HG03066 (cell line): Measurements from ENCODE around the gene TEAD3.

ENCODE experiments used
- ATAC-seq: cut with Tn5 transposase; IDR thresholded peaks from one replicate; pipeline ENCODE4 v1.9.1; 2021; ENCODE audit warnings: low read depth; ENCODE audit not compliant: unreplicated experiment

The TEAD3 gene

DNA sequence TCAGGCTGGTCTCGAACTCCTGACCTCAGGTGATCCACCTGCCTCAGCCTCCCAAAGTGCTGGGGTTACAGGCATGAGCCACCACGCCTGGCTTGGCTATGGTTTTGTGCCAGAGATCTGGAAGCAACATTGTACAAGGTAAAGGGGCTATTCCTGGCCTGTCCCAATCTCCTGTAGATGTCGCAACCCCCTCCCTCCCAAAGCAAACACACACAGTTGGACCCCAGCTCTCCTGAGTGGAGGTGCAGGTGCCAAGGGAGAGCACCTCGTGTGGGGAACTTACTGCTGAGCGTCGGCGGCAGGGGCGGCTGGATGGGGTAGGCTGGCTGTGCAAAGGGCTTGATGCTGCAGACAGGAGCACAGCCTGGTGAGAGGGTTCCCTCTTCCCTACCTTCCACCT lies 19.9 kb downstream of the TEAD3 start:
- no peak for ATAC-seq

DNA sequence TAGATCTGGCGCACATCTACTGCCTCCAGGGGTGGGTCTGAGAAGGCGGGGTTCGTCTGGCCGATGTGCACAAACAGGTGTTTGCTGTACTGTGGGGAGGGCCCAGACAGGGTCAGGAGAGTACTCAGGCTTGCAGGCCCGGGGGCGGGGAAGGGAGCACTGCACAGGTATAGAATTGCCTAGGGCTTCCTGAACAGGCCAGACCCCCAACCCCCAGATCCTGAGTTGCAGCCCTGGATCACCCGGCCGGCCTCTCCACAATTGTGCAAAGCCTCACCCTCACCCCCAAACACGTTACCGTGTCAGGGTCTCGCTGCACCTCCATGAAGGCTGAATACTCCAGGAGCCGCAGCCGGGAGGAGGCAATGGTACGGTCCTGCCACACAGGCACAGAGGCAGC lies 20.9 kb downstream of the TEAD3 start:
- no peak for ATAC-seq

DNA sequence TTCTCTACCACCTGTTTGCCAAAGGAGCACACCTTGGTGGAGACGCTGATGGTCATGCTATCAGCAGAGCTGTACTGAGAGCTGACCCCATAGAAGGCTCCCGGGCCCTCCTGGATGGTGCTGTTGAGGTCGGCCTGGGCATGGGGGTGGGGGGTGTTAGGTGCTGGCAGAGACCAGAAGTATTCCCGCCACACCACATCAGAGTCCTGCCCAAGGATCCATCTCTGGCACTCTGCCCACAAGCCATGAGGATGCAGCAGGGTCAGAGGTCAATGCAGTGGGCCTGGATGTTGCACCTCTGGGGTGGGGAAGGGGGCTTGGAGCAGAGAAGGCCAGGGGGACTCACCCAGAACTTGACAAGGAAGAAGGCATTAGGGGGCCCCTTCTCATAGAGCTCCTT lies 21.3 kb downstream of the TEAD3 start:
- ATAC-seq: no peak

DNA sequence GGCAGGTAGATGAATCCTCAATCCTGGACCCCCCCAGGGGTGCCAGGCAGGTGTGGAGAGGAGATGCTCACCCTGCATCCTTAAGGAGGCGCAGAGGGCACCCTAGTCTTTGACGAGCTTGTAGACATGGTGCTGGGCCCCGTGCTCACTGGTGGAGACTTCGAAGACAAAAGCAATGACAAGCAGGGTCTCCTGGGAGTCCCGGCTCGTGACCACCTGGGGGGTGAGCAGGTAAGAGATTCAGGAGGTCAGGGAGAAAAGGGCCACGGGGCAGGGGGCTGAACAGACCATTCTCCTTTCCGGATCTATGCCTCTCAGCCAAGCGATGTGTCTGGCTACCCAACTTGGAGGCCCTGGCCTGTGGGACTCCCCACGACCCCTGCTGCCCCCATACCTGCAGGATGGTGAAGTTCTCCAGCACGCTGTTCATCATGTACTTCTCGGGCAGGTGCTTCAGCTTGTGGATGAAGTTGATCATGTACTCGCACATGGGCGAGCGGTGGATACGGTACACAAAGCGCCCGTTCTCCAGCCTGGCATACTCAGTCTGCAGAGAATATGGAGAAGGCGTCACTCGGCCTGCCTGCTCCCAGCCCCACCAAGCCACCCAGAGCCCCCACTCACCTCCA lies 21.8 kb downstream of the TEAD3 start:
- no peak for ATAC-seq

DNA sequence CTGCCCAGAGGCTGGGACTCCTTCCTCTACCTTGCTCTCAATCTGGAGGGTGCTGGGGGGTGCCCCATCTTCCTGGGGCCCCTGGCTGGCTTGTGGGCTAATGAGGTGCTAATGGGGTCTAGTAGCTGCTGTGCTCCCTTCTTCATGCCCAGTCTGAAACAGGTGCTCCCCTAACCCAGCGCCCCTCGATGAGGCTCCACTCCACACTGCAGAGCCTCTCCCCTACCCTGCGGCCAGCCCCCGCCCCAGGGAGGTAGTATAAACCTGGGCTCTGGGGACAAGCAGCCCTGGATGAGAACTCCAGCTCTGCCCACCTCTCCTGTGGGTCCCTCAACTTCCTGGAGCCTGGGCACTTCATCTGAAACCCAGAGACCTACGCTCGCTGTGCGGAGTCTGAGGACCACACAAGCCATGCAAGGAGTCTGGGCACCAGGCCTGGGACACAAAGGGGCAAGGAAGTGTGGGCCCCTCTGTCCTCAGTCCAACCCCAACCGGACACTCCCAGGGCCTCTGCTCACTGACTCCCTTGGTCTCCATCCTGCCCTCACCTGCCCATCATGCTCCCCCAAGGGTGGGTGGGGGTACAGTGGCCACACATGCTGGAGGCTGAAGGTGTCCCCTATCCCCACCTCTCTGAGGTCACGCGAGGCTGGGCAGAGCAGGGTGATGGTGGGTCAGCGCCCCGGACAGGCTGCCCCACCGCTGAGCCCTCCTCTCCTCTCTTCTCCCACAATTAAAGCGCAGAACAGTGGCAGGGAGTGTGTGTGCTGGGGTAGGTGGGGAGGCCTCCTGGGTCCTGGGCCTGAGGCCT lies 22.5 kb downstream of the TEAD3 start:
- no peak for ATAC-seq

DNA sequence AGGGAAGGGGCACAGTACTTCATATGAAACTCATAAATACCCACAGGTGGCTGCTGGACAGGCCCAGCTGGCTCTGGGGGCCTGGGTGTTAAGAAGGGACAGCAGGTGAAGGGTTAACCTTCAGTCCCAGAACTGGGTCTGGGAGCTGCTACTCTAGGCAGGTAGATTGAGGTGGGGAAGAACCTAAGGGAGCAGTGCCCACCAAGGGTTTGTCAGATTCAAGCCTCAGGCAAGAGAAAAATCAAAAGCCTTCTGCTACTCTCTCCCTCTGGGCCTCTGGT lies 23.1 kb downstream of the TEAD3 start:
- no peak for ATAC-seq

DNA sequence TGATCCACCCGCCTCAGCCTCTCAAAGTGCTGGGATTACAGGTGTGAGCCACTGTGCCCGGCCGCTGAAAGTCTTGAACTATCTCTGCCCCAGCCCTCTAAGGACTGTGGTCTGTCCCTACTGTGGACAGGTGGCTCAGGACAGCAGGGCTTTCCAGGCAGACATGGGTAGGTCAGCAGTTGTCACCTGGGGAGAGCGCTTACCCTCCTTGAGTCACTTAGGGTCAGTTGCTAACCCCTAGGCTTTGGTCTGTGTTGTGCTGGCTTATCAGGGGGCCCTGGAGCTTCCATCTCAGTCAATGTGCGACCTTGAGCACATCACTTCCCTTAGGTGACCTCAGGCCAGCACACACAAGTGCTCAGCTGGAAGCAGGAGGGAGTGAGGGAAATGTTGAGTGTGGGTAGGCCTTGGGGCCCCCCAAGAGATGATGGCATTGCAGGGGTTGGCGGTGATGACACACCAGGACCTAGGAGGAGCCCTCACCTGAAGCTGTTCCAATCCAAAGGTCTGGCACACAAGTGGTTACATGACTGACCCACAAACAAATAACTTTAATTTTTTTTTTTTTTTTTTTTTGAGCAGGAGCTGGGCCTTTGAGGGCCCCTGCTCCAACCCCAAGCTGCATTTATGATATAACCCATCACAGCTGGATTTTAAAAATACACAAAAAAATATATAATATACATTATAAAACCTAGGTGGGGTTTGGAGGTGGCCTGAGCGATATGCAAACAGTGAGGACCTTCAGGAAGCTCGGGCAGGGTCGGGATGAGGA lies 23.6 kb downstream of the TEAD3 start:
- no peak for ATAC-seq

DNA sequence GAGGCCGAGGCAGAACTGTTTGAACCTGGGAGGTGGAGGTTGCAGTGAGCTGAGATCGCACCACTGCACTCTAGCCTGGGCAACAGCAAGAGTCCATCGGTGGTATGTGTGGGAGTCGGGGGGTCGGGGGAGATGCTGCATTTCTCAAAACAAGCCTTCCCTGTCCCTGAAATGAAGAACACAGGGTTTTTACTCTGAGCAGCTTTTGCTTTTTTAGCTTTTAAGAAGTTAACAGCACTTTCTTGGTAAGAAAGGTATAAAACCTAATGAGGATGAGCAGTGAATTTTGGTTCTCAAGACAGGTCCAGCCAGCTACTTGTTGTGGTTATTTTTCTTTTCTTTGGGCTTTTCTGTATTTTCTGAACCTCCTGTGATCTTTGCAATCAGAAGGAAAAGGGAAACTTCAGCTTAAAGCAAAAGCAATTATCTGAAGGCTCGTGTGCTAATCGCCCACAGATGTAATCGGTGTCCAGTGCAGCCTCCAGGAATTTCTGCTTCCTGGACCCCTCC lies 25.0 kb downstream of the TEAD3 start:
- no peak for ATAC-seq

DNA sequence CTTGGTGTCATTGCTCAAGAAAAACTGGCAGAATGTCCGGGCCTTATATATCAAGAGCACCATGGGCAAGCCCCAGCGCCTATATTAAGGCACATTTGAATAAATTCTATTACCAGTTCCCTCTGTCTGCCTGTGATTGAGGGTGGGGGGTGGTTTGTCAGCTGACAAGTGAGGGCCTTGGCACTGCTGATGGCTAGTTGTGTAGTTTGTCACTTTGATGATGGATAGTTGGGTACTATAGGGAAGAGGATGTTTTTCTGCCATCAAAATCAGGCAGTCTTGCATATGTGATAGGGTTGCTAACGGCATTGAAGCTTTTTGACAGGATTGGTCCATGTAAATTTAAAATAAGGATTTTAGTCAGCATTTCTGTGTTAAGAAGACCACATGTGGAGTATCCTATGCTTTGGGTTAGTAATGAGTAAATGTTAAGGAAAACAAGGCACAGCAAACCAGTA lies 26.2 kb downstream of the TEAD3 start:
- no peak for ATAC-seq

DNA sequence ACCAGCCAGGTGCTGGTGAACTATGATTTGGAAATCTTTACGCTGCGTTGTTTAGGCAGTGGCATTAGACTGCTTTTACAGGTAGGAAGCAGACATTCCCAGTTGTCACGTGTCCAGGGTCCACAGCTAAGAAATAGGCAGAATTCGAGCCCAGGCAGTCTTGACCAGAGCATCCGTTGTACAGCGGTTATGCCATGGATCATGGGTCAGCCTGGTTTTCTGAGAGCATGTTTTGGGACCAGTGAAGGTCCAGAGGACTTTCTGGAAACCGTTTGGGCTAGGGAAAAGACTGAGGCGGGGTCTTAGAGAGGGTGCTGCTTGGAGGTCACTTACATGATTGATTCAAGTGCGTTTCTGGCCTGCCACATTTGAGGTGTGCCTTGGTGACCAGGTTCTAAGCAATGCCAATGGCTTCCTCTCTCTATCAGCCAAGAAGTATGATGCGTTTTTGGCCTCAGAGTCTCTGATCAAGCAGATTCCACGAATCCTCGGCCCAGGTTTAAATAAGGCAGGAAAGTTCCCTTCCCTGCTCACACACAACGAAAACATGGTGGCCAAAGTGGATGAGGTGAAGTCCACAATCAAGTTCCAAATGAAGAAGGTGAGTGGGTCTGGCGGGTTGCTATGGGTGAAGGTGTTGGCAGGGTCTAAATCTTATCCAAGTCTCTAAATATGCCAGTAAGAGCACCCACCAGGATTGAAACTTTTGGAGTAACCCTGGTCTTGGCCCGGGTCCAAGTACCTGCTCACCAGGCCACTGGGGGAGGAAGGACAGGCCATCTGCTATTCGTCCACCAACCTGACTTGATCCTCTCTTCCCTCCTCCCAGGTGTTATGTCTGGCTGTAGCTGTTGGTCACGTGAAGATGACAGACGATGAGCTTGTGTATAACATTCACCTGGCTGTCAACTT lies 26.9 kb downstream of the TEAD3 start:
- ATAC-seq: no peak

DNA sequence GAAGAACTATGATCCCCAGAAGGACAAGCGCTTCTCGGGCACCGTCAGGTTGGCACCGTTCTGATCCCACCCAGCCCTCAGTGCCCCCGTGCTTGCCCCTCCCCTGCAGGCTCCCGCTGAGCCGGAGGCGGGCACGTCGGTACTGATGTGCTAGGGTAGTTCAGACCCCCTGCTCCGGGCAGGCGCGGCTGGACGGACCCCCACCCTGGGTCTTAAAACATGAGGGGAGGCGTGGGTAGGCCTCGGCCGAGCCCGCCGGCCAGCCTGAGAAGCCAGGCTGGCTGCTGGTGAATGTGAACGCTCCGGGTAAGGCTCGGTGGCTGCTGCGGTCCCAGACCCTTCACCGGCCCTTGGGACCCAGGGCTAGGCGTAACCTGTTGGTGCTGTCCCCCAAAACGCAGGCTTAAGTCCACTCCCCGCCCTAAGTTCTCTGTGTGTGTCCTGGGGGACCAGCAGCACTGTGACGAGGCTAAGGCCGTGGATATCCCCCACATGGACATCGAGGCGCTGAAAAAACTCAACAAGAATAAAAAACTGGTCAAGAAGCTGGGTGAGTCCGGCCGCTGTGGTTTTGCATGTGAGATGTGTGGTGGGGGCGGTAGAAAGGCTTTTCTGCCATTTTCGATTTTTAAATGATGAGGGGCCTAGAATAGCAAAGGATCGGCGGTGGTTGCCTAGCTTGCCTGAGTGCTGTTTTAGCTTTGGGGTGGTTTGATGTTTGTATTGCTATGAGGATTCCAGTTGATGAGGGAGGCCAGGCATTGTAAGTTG lies 27.7 kb downstream of the TEAD3 start:
- ATAC-seq: no peak

DNA sequence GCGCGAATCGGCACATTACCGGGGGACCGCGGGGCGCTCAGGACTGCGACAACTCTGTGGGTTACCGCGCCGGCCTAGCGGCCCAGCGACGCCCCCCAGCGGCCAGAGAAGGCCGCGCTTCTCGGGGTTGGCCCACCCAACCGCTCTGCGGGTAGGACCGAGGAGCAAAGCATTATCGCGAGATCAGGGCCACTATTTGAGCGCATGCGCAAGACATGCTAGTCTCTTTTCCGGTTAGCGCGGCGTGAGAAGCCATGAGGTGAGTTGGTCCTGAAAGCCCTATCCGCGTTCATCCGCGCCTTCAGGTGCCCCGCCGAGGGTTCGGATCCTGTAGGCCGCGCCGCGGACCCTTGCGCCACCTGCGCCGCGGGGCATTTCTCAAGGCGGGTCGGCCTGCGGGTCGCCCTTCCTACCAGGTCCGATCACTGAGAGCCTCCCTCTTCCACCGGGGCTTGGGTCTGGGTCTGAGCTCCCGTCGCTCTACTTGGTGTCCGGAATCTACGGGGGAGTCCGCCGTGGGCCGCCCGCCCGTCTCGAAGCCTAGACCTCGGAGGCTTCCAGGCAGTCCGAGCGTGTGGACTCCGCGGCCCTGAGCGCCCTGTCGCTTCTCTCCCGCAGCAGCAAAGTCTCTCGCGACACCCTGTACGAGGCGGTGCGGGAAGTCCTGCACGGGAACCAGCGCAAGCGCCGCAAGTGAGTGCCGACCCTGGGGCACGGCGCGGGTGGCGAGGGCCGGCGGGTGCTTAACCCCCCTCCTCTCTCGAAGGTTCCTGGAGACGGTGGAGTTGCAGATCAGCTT lies 28.5 kb downstream of the TEAD3 start, which contains the start of gene RPL10A:
RPL10A (plus strand) TSS at position 221 of the 799 bp plus-strand sequence; CDS start at position 255, 34 bp downstream.
- ATAC-seq: peak; percentile 72

DNA sequence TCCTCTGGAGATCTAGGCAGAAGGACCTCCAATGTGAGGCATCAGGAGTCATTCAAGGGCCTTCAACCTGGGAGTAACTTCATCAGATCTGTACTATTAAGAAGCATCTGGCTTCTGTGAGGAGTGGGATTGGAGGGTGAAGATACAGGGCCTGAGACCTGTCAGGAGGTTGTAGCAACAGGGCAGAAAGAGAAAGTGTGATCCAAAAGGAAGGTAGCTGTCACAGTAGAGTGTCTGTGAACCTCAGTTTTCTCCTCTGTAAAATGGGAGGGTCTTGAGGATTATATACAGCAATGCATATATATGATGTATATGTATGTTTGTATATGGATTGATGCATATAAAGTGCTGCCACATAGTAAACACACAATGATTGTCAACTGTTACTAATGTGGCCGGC lies 31.2 kb downstream of the TEAD3 start:
- no peak for ATAC-seq

DNA sequence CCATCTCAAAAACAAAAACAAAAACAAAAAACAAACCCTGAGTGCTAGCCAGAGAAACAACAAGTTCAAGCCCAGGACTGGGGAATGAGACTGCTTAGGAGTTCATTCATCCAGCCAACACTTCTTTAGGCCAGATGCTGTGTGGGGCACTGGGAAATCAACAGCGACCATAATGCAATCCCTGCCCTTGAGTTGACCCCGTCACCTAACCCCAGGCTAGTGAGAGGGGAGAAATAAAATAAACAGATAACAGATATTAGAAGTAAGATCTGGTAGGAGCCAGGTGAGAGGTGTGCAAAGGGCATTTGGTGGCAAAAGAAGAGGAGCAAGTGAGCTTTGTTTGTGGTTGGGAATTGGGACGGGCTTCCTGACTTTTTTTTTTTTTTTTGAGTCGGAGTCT lies 33.6 kb downstream of the TEAD3 start:
- ATAC-seq: no peak

DNA sequence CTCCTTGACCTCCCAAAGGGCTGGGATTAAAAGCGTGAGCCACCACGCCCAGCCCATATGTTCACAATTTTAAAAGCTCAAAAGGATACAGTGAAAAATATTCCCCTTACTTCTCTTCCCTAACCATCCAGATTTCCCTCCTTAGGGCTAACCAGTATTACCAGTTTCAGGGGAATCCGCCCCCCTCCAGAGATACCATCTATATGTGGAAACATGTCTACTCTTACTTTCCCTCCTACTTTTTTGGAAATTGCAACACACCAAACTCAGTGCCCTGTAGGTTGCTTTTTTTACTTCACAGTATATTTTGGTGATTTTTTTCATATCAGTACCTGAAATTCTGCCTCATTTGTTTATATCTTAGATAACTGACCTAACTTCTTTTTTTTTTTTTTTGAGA lies 35.6 kb downstream of the TEAD3 start:
- no peak for ATAC-seq

DNA sequence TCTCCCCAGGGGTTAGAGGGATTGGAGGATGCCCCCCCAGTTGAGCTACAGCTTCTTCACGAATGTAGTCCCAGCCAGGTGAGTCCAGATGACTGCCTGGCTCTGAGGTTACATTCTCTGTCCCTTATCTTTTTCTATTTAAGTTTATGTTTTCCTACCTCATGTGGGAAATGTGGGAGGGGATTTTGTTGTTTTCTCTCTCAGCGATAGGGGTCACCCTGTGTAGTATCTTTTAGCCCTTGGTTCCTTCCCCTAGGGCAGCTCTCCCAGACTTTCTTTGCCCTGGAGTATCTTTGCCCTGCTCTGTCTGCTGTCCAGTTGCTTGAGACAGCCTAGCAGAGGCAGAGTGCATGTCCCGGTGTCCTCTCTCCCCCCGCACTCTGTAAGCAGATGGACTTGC lies 39.0 kb downstream of the TEAD3 start:
- no peak for ATAC-seq

DNA sequence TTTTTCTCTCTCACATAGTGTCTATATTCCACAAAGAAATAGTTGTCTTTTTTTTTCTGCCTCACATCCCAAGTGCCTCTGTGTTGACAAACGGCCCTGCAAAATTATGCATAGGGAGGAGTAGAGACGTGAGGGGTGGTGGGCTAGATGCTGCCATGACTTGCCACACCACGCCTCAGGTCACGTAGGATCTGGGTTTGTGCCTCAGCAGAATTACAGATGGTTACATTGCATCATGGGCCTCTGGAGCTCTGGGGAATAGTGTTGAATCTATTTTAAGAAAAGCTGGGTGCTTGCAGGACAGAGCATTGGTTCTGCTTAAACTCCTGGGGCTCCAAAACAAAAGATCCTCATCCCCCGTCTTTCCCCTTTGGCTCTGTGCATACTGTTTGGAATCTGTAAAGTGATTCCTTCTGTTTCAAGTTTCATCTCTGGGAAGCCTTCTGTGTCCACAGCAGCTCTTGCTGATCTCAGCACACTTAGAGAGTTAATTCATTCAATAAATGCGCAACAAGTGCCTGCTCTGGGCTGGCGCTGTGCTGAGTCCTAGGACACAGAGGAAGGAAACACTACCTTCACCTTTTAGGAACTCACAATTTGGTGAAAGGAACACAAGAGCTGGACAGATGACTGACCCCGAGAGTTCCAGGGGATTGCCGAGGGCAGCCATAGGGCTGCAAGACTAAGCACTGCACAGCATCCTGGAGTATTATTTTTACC lies 42.3 kb downstream of the TEAD3 start:
- no peak for ATAC-seq

DNA sequence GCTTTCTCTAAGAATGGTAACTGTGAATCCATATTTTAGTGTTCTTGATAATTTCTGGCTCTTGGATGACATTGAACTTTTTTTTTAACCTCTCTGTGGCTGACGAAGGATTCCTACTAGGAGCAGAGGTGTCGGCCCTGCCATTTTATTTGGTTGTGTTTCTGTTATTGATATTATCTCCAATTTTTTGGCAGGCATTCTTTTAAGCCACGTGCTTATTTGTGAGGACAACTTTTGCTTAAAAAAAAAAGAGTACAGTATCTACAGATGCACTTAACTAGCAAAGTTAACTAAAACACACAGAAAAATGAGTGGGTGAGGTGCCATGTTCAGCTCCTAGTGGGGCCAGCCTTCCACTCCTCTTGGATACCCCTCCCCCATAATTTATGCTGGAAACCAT lies 43.6 kb downstream of the TEAD3 start:
- no peak for ATAC-seq
